ENCODE results near the gene ITGB4. TPM values are rescaled to one million over a fixed set of nuclear protein-coding genes. Genes with fewer than 3 reads are reported as not detected.

The ITGB4 gene
- total RNA-seq, 1 donor from 2014 or later: 5.7 TPM

GRCh38 chr17:75695141-75695829, 26.0 kb upstream of the ITGB4 start:
- intact Hi-C loops (cut with DNase I): no loop called here
- DNase-seq (ENCODE audit: low spot score): no peak

- DNase-seq (ENCODE audit: low spot score): no peak
- intact Hi-C loops (cut with DNase I): no loop called here
These were observed 25.4 kb upstream of the ITGB4 start for GRCh38 chr17:75695830-75696271.

- intact Hi-C loops (cut with DNase I): no loop called here
- DNase-seq (ENCODE audit: low spot score): no peak
These were observed 23.5 kb upstream of the ITGB4 start for GRCh38 chr17:75697651-75698291.

- no peak for DNase-seq (ENCODE audit: low spot score)
- intact Hi-C loops (cut with DNase I): no loop called here
These were observed 22.6 kb upstream of the ITGB4 start for GRCh38 chr17:75698659-75699058.

GRCh38 chr17:75701288-75701687, 20.0 kb upstream of the ITGB4 start:
- DNase-seq (ENCODE audit: low spot score): no peak
- intact Hi-C loops (cut with DNase I): no loop called here

GRCh38 chr17:75703191-75703590, 18.1 kb upstream of the ITGB4 start:
- intact Hi-C loops (cut with DNase I): no loop called here
- DNase-seq (ENCODE audit: low spot score): no peak

GRCh38 chr17:75703591-75703990, 17.7 kb upstream of the ITGB4 start:
- no peak for DNase-seq (ENCODE audit: low spot score)
- intact Hi-C loops (cut with DNase I): no loop called here

GRCh38 chr17:75704963-75705875, 16.0 kb upstream of the ITGB4 start:
- intact Hi-C loops (cut with DNase I): no loop called here
- no peak for DNase-seq (ENCODE audit: low spot score)

- no peak for DNase-seq (ENCODE audit: low spot score)
- intact Hi-C loops (cut with DNase I): loop anchor here (2.0 kb wide), 1 partner anchor 17 kb away; no protein-coding TSS in a partner anchor
These were observed 15.1 kb upstream of the ITGB4 start for GRCh38 chr17:75706042-75706728.

- intact Hi-C loops (cut with DNase I): loop anchor here (2.0 kb wide), 1 partner anchor 18 kb away; no protein-coding TSS in a partner anchor
- peak; percentile 85 for DNase-seq (ENCODE audit: low spot score)
These were observed 14.1 kb upstream of the ITGB4 start for GRCh38 chr17:75707079-75707571.

- DNase-seq (ENCODE audit: low spot score): no peak
- intact Hi-C loops (cut with DNase I): no loop called here
These were observed 8.8 kb upstream of the ITGB4 start for GRCh38 chr17:75712446-75712845.

GRCh38 chr17:75719732-75720131, 1.5 kb upstream of the ITGB4 start:
- intact Hi-C loops (cut with DNase I): no loop called here
- no peak for DNase-seq (ENCODE audit: low spot score)

GRCh38 chr17:75721463-75722011, 278 bp downstream of the ITGB4 start:
- no peak for DNase-seq (ENCODE audit: low spot score)
- intact Hi-C loops (cut with DNase I): no loop called here

- no peak for DNase-seq (ENCODE audit: low spot score)
- intact Hi-C loops (cut with DNase I): no loop called here
These were observed 817 bp downstream of the ITGB4 start for GRCh38 chr17:75722076-75722475.

GRCh38 chr17:75722542-75723095, 1.4 kb downstream of the ITGB4 start:
- intact Hi-C loops (cut with DNase I): no loop called here

GRCh38 chr17:75723171-75723930, 2.1 kb downstream of the ITGB4 start:
- no peak for DNase-seq (ENCODE audit: low spot score)
- intact Hi-C loops (cut with DNase I): no loop called here

More at GRCh38 chr17:75722542-75723095, 1.4 kb downstream of the ITGB4 start:
- DNase-seq (ENCODE audit: low spot score): no peak

- intact Hi-C loops (cut with DNase I): no loop called here
- no peak for DNase-seq (ENCODE audit: low spot score)
These were observed 3.1 kb downstream of the ITGB4 start for GRCh38 chr17:75724016-75725003.
